Mucosa of rectum (tissue), 2 donors: ENCODE data around the gene APBB2.

ENCODE experiments used
- H3K27ac ChIP-seq, 2 donors: one replicate each; pipeline ENCODE4 v1.7.0; 2013; ENCODE audit warnings: inconsistent platforms in 2 of 2, low read depth in 2 of 2, low read length in 2 of 2
- H3K27me3 ChIP-seq, 2 donors: one replicate each; pipeline ENCODE4 v1.7.0; 2013; ENCODE audit warnings: low read length in 2 of 2; ENCODE audit not compliant: control insufficient read depth in 2 of 2, insufficient read depth in 2 of 2
- H3K36me3 ChIP-seq, 2 donors: one replicate each; pipeline ENCODE4 v1.7.0; 2013; ENCODE audit warnings: low read length in 2 of 2; ENCODE audit not compliant: control insufficient read depth in 2 of 2, insufficient read depth in 2 of 2
- H3K4me1 ChIP-seq, 2 donors: one replicate each; pipeline ENCODE4 v1.7.0; 2013; ENCODE audit warnings: low read length in 2 of 2, mild to moderate bottlenecking in 1 of 2; ENCODE audit not compliant: control insufficient read depth in 2 of 2, insufficient read depth in 2 of 2
- H3K4me3 ChIP-seq, 2 donors: one replicate each; pipeline ENCODE4 v1.7.0; 2013; ENCODE audit warnings: low read length in 2 of 2
- H3K9ac ChIP-seq, 2 donors: one replicate each; pipeline ENCODE4 v1.7.0; 2013; ENCODE audit warnings: low read length in 2 of 2, low read depth in 1 of 2, mild to moderate bottlenecking in 1 of 2
- H3K9me3 ChIP-seq, 2 donors: one replicate each; pipeline ENCODE4 v1.7.0; 2013; ENCODE audit warnings: low read length in 2 of 2; ENCODE audit not compliant: control insufficient read depth in 2 of 2
- donor health status: healthy.
- donor health status: Normal muscosa, but diverticular disease.

The APBB2 gene

DNA sequence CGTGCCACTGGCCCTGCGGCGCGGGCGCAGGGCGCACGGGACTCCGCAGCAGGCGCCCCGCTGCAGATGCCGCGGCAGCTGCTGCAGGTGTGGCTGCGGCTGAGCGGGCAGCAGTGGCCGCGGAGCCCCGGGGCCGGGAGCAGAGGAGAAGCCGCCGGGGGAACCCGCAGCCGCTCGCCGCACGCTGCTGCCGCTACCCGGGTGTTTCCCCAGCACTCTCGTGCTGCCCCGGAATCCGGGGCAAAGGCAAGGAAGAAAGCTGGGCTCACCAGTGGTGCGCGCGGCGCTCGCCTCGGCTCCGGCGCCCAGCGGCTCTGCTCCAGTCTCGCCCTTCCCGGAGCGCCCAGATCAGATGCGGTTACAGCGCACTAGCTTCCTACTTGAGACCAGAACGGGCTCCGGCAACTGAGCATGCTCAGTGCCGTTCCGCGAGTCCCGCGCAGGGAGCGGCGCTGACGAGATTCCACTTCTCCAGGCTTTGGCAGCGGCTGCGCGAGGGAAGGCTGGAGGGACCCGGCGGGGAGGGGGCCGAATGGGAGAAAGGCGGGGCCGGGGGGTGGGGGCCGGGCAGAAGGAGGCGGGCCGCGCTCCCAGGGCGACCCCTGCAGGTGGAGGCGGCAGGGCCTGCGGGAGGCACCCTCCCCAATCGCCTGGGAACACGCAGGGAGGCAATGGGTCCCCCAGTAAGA, at the start of gene APBB2:
APBB2 (minus strand) TSS at position 407 of the 689 bp plus-strand sequence. CDS start 181,288 bp downstream, outside the sequence.
- Histone ChIP-seq H3K36me3 (no peaks in the 10 kb centered on the region), H3K27ac (peak within 1 kb of the TSS; percentile 79 to 80), H3K9ac (peak within 1 kb of the TSS; percentile 63 to 76), H3K9me3 (no peaks in the 10 kb centered on the region), H3K4me3 (peak within 1 kb of the TSS; percentile 79 to 90), H3K4me1 (peaks cover 16 to 21% of the 10 kb centered on the region in 2 donors), H3K27me3 (no peaks in the 10 kb centered on the region)

DNA sequence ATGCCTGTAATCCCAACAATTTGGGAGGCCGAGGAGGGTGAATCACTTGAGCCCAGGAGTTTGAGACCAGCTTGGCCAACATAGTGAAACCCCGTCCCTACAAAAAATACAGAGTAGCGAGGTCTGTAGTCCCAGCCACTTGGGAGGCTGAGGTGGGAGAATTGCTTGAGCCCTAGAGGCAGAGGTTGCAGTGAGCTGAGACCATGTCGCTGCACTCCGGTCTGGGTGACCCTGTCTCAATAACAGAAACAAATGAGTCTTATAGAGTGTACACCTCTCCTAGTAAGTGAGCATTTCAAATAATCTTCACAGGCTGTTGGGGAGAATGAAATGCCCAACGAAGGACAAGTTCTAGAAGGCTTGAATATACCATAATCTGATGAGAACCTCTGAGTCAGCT, 47.9 kb upstream of the APBB2 start:
- Histone ChIP-seq H3K27ac (no peak overlapping the region), H3K36me3 (no peaks in the 10 kb centered on the region), H3K27me3 (peaks cover 18% of the 10 kb centered on the region in 2 donors), H3K4me1 (peaks cover 0 to 6% of the 10 kb centered on the region in 2 donors), H3K4me3 (no peak overlapping the region), H3K9me3 (no peaks in the 10 kb centered on the region), H3K9ac (no peak overlapping the region)

DNA sequence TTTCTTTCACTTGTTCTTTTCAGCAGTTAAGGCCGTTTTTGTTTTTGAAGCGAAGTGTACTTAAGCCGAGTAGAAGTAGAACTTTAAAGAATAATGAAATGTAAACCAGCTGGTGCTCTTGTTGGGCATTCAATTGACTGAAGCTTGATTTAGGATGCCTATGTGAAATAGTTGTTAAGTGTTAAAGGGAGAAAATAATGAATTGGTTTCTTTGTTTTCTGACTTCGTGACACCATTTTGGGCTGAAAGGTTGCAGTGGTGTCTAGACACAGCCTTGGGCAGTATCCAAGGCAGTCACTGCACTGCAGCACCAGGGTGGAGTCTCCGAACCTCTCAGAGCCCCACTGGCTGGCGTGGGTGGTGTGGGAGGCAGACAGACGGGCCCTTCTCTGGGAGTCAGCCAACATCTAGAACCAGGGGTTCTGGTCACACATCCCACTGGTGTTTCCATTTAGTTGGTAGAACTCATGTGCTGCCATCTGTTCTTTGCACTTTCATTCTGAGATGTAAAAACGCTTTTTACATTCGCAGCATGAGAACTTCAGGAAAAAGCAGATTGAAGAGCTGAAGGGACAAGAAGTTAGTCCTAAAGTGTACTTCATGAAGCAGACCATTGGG, 45.9 kb upstream of the APBB2 start:
- Histone ChIP-seq H3K27me3 (peaks cover 30 to 32% of the 10 kb centered on the region in 2 donors), H3K36me3 (no peaks in the 10 kb centered on the region), H3K4me1 (peaks cover 5 to 12% of the 10 kb centered on the region in 2 donors), H3K9me3 (no peaks in the 10 kb centered on the region), H3K4me3 (no peak overlapping the region), H3K9ac (no peak overlapping the region), H3K27ac (no peak overlapping the region)

DNA sequence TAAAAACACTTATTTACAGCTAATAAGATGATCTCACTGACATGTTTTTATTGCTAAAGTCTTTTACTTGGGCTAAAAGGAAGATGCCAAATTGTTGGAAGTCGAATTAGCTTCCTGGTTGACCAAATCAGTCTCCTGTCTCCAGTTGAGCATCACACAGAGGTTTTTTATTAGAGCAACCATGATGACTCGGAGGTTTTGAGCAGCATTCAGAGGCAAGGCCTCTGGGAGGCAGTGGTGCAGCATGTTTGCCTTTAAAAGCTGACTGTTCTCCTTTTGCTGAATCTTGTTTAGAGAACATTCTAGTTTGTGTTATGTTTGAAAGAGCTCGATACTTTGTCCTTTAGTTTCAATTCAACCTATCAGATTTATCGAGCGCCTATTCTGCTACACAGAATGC, 44.4 kb upstream of the APBB2 start:
- no peak overlapping the region for H3K9ac ChIP-seq
- no peaks in the 10 kb centered on the region for H3K9me3 ChIP-seq
- peaks cover 31 to 35% of the 10 kb centered on the region in 2 donors for H3K27me3 ChIP-seq
- H3K4me1 ChIP-seq, result peaks cover 5 to 12% of the 10 kb centered on the region in 2 donors
- H3K36me3 ChIP-seq, result no peaks in the 10 kb centered on the region
- H3K27ac ChIP-seq, result no peak overlapping the region
- no peak overlapping the region for H3K4me3 ChIP-seq

DNA sequence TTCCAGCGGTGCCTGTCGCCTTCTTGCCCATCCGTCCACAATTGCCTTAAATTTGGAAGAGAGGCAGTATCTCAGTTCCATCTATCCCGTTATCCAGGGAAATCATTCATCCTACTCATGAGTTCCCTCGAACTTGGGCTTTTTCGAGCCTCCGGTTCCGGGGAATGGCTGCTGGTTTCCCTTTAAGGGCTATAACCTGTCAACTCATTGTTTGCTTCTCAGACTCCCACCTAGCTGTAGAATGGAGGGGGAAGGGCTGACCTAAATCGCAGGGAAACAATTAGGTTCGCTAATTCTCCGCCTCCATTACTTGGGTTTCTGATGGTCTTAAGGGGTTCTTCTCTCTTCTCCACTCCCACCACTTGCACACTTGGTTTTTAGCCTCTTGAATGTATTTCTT, 43.6 kb upstream of the APBB2 start:
- Histone ChIP-seq H3K9me3 (no peaks in the 10 kb centered on the region), H3K9ac (no peak overlapping the region), H3K27ac (no peak overlapping the region), H3K4me3 (peak overlapping the region in 1 of 2 donors; percentile 40), H3K36me3 (no peaks in the 10 kb centered on the region), H3K4me1 (peaks cover 5 to 12% of the 10 kb centered on the region in 2 donors), H3K27me3 (peaks cover 31 to 32% of the 10 kb centered on the region in 2 donors)

DNA sequence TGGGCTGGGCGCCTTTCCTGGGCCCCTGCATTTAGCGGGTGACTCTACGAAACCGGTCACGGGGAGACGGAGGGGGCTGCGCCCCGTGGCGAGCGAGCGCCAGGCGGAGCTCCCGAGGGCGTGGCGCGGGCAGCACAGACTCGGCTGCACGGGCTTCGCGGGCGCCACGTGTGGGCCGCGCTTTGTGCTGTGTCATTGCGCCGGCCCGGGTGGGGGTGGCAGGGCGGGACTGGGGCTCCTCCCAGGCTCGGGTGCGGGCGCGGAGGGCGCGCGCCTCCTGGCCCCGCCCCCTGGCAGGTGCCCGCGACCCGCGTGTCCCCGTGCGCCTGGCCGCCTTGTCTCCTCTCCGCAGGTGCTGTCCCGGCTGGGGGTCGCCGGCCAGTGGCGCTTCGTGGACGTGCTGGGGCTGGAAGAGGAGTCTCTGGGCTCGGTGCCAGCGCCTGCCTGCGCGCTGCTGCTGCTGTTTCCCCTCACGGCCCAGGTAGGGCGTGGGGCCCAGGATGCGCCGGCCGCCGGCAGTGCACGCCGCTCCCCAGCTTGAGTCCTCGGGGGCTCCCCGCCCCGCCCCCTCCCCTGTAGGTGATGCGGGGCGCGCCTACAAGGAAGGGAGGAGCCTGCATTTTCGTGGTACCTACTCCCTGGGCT, 43.0 kb upstream of the APBB2 start:
- peaks cover 5 to 12% of the 10 kb centered on the region in 2 donors for H3K4me1 ChIP-seq
- peak overlapping the region; percentile 40 to 56 for H3K4me3 ChIP-seq
- no peaks in the 10 kb centered on the region for H3K9me3 ChIP-seq
- H3K27me3 ChIP-seq, result peaks cover 31 to 32% of the 10 kb centered on the region in 2 donors
- no peak overlapping the region for H3K27ac ChIP-seq
- H3K36me3 ChIP-seq, result no peaks in the 10 kb centered on the region
- no peak overlapping the region for H3K9ac ChIP-seq

DNA sequence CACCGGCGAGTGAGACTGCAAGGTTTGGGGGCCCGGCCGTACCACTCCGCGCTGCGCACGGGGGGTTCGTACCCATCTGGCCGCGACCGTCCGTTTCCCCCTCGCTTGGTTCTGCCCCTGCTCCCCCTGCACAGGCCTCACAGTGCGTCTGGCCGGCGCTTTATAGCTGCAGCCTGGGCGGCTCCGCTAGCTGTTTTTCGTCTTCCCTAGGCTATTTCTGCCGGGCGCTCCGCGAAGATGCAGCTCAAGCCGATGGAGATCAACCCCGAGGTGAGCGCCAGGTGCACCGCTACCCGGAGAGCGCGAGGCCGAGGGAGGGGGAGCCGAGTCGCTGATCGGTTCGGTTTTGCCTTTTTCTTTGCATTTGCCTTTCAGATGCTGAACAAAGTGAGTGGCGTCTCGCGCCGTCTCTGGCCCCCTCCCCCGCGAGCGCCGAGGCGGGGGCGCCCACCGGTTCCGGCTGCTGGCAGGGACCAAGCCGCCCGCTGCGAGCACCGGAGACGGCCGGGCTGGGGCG, 42.5 kb upstream of the APBB2 start, which contains the start of gene UCHL1:
UCHL1 (plus strand) TSS at position 189 of the 517 bp plus-strand sequence; CDS start at position 238, 49 bp downstream.
- no peaks in the 10 kb centered on the region for H3K36me3 ChIP-seq
- H3K4me3 ChIP-seq, result peak within 1 kb of the TSS; percentile 40 to 56
- peaks cover 5 to 12% of the 10 kb centered on the region in 2 donors for H3K4me1 ChIP-seq
- H3K27ac ChIP-seq, result no peak within 1 kb of the TSS
- H3K9me3 ChIP-seq, result no peaks in the 10 kb centered on the region
- peaks cover 31 to 32% of the 10 kb centered on the region in 2 donors for H3K27me3 ChIP-seq
- H3K9ac ChIP-seq, result no peak within 1 kb of the TSS

DNA sequence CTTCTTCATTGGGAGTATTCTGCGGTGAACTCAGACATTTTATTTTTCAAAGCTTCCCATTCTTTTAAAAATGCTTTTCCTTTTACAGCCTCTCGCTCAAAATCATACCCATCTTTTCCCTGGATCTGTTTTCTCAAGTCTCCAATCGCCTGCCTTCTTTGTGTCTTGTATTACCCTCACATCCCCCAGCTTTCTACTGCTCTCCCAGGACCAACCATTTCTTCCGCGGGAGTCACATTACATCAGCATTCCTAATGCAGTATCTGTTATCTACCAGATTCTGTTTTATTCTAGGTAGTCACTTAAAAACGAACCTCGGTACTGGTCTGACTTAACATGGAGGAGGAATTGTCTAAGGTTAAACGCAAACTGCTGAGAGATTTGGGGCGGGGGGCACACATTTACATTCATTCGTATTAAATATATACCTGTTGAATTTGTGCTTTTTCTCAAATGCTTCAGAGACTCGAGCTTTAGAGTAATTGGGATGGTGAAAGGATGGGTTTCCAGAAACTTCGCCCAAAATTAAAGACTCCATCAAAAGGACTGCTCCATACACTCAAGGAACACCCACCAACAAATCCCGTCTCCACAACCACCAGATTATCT, 41.9 kb upstream of the APBB2 start:
- no peak overlapping the region for H3K27ac ChIP-seq
- H3K27me3 ChIP-seq, result peaks cover 31 to 32% of the 10 kb centered on the region in 2 donors
- no peaks in the 10 kb centered on the region for H3K9me3 ChIP-seq
- H3K9ac ChIP-seq, result no peak overlapping the region
- peaks cover 5 to 12% of the 10 kb centered on the region in 2 donors for H3K4me1 ChIP-seq
- no peak overlapping the region for H3K4me3 ChIP-seq
- no peaks in the 10 kb centered on the region for H3K36me3 ChIP-seq

DNA sequence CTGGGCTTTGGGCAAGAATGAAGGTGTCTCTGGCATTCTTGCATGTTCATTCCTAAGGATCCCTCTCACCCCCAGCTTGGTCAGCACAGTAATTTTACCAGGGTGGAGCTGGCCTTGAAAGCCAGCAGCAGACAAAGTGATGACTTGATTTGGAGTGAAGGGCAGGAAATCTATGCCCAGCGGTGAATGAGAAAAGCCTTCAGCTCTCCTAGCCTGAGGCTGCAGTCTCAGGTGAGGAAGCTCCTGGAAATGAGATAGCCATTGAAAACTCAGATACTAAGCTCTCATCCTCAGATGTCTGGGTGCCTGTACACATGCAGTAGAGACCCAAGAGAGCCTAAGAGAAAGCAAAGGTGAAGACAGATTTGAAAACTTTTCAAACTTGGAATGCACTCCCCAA, 31.6 kb upstream of the APBB2 start:
- Histone ChIP-seq H3K27me3 (no peaks in the 10 kb centered on the region), H3K36me3 (no peaks in the 10 kb centered on the region), H3K9ac (no peak overlapping the region), H3K4me1 (no peaks in the 10 kb centered on the region), H3K27ac (no peak overlapping the region), H3K9me3 (no peaks in the 10 kb centered on the region), H3K4me3 (no peak overlapping the region)
